HEK293 (cell line): ENCODE data around the gene MTFMT.

ENCODE experiments used
- CTCF ChIP-seq: fragments of 450-650 bp; formaldehyde crosslinking; IDR thresholded peaks from 2 replicates; pipeline ENCODE4 v1.5.1; 2016; ENCODE audit warnings: missing biosample characterization, missing genetic modification characterization
- ZBTB1 ChIP-seq: fragments of 450-650 bp; formaldehyde crosslinking; IDR thresholded peaks from 2 replicates; pipeline ENCODE4 v1.5.1; 2016; ENCODE audit warnings: missing biosample characterization, missing genetic modification characterization
- ZBTB49 ChIP-seq: fragments of 450-650 bp; formaldehyde crosslinking; IDR thresholded peaks from 2 replicates; pipeline ENCODE4 v1.5.1; 2016; ENCODE audit warnings: missing biosample characterization, missing genetic modification characterization, low read depth
- ZBTB8A ChIP-seq: fragments of 450-650 bp; formaldehyde crosslinking; IDR thresholded peaks from 2 replicates; pipeline ENCODE4 v1.5.1; 2016; ENCODE audit warnings: missing biosample characterization, missing genetic modification characterization

- TF ChIP-seq CTCF (tag by site-specific recombination) (no peak), ZBTB49 (tag by site-specific recombination) (no peak), ZBTB1 (no peak), ZBTB8A (tag by site-specific recombination) (no peak)
Observed at GRCh38 chr15:65056868-65057548, 27.6 kb upstream of the MTFMT start.
